Measurements from ENCODE around the gene PNPLA8. TPM values are rescaled to one million over a fixed set of nuclear protein-coding genes. Genes with fewer than 3 reads are reported as not detected.

The PNPLA8 gene
- total and polyA plus RNA-seq, 2 donors (not counting 3 experiments of a cell fraction or from before 2014, with no cell fraction given): 5.9 to 19.9 TPM

DNA sequence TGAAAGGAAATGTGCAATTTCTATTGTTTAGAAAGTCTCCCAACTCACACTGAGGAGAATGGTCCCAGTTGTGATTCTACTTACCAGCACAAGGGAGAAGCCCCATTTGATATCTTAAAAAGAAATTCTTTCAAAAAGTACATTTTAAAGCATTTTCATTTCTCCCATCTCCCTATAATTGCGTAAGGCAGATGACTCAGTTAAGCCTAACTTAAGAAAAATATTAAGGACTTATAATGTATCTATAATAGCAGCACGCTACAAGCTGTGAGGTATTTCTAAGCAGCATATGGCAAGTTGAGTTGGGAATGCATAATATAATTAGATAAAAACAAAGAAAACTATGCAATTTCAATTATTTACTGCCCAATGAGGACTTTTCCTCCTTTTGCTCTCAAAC, 61.2 kb downstream of the PNPLA8 start:
- H3K4me2 ChIP-seq (ENCODE audit: insufficient read depth, low read length): no peak overlapping the region
- no peak overlapping the region for H3K9ac ChIP-seq (replicated peaks; ENCODE audit: extremely low read depth, insufficient read depth, low read length)
- CTCF ChIA-PET: interaction anchor here (1.0 to 1.8 kb wide), 4 partner anchors 15 to 283 kb away, joined by 3 to 9 read pairs (median 4); no protein-coding TSS in a partner anchor
- POLR2A ChIA-PET: no interaction called here
- no peak overlapping the region for H3K4me3 ChIP-seq (replicated peaks in 1 of 3; ENCODE audit: insufficient read depth in 1 of 3, low read depth in 1 of 3, low read length in 3 of 3)
- TF ChIP-seq, protein P1, sequence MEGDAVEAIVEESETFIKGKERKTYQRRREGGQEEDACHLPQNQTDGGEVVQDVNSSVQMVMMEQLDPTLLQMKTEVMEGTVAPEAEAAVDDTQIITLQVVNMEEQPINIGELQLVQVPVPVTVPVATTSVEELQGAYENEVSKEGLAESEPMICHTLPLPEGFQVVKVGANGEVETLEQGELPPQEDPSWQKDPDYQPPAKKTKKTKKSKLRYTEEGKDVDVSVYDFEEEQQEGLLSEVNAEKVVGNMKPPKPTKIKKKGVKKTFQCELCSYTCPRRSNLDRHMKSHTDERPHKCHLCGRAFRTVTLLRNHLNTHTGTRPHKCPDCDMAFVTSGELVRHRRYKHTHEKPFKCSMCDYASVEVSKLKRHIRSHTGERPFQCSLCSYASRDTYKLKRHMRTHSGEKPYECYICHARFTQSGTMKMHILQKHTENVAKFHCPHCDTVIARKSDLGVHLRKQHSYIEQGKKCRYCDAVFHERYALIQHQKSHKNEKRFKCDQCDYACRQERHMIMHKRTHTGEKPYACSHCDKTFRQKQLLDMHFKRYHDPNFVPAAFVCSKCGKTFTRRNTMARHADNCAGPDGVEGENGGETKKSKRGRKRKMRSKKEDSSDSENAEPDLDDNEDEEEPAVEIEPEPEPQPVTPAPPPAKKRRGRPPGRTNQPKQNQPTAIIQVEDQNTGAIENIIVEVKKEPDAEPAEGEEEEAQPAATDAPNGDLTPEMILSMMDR (IDR thresholded peaks at IDR 0.05; ENCODE audit: extremely low read depth in 1 of 2, insufficient read depth in 1 of 2, low read depth in 1 of 2, low read length in 2 of 2): no peak
- TF ChIP-seq JUN (IDR thresholded peaks at IDR 0.05; ENCODE audit: borderline replicate concordance, insufficient read depth, insufficient read length, low read depth): no peak
- no peak for TF ChIP-seq FOS (IDR thresholded peaks at IDR 0.05; ENCODE audit: borderline replicate concordance, insufficient read depth, low read length)
- TF ChIP-seq GATA2 (IDR thresholded peaks at IDR 0.05; ENCODE audit: insufficient read depth, insufficient read length, low read depth, low read length): no peak
- no peak for TF ChIP-seq POLR2A (IDR thresholded peaks at IDR 0.05; ENCODE audit: low read depth, low read length)
- TF ChIP-seq EZH2 (IDR thresholded peaks at IDR 0.05; ENCODE audit: borderline replicate concordance, low read depth, low read length, severe bottlenecking): no peak
- no peak for TF ChIP-seq POLR2AphosphoS5 (IDR thresholded peaks at IDR 0.05; ENCODE audit: insufficient read depth, low read depth, low read length)
- TF ChIP-seq, protein P2, sequence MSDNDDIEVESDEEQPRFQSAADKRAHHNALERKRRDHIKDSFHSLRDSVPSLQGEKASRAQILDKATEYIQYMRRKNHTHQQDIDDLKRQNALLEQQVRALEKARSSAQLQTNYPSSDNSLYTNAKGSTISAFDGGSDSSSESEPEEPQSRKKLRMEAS (IDR thresholded peaks at IDR 0.05; ENCODE audit: insufficient read depth, insufficient read length): no peak
- no peak for TF ChIP-seq MYC (IDR thresholded peaks at IDR 0.05; ENCODE audit: low read depth, low read length)
- no peaks in the 10 kb centered on the region for H3K27me3 ChIP-seq (ENCODE audit: control insufficient read depth in 2 of 2, insufficient read depth in 2 of 2, low read length in 2 of 2)
- no peak overlapping the region for H3K27ac ChIP-seq (ENCODE audit: insufficient read depth, low read depth, low read length)
- H3K79me2 ChIP-seq (ENCODE audit: control insufficient read depth, insufficient read depth, low read length): no peaks in the 10 kb centered on the region
- H4K20me1 ChIP-seq (replicated peaks; ENCODE audit: control insufficient read depth, extremely low read depth, insufficient read depth, low read length): no peaks in the 10 kb centered on the region
- H3K9me3 ChIP-seq (replicated peaks; ENCODE audit: control insufficient read depth, insufficient read depth, low read length): no peaks in the 10 kb centered on the region
- intact Hi-C loops (cut with micrococcal nuclease): no loop called here
- H3K36me3 ChIP-seq (ENCODE audit: control insufficient read depth in 2 of 2, extremely low read depth in 1 of 2, insufficient read depth in 2 of 2, low read length in 2 of 2): no peaks in the 10 kb centered on the region
- no peak for FAIRE-seq
- peaks cover 2% of the 10 kb centered on the region for H3K4me1 ChIP-seq (ENCODE audit: control insufficient read depth, extremely low read depth, insufficient read depth, low read length)
- DNase-seq (ENCODE audit: low read depth, low spot score): no peak
- no peak overlapping the region for H2AFZ ChIP-seq (ENCODE audit: low read depth, low read length)
- no TSS peak for BruUV-seq (replicated peaks)
- H3K9me1 ChIP-seq (replicated peaks; ENCODE audit: control insufficient read depth, extremely low read depth, insufficient read depth, low read length): no peaks in the 10 kb centered on the region
- dilution Hi-C loops (cut with MboI; ENCODE audit: extremely low pct_ligation_motif_present, low sequenced_read_pairs): no loop called here

Data from endothelial cell of umbilical vein (primary cell).